HS-27A (cell line): ENCODE data around the gene GLIS2.

Experiments used
- DNase-seq: peaks from one replicate; pipeline ENCODE4 v3.0.0-alpha.2; 2012; ENCODE audit warnings: low read depth, missing footprints

The GLIS2 gene

DNA sequence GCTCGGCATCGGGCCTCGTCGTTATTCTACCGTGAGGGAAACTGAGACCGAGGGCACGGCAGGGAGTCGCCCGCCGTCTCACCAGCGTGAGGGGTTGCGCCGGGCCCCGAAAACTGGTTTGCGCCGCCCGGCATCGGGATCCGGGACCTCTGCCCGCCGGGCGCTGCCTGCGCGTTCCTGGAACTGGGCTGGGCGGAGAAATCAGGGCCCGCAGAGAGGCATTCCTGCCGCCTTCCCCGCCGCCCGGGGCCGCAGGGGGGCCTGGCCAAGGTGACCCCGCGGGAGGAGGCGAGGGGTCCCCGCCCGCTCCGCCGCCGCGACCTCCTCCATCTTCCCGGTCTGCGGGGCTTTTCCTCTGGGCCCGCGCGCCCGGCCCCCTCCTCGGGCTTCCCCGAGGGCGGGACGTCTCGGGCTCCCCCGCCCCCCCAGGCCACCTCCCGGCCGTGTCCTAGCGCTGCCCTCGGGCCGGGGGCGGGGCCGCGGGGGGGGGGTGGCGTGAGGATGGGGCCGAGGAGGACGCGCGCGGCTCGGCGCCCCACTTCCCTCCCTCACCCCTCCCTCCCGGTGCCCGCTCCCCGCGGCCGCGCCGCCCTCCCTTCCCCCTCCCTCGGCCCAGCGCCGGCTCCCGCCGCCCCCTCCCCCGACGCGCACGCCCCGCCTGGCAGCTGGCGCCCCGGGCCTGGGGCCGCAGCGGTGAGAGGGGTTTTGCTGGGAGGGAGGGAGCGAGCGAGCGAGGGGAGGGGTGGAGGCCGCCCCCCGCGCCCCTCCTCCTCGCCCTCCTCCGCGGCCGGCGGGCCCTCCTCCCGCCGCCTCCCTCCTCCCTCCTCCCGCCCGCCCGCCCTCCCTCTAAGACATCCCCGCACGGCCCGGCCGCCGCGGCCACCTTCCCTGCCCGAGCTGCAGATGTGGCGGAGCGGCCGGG, at the start of gene GLIS2:
TSS of gene GLIS2 (plus strand) at position 882 of the 922 bp plus-strand sequence. CDS start 16,214 bp downstream, outside the sequence.
- no peak for DNase-seq

DNA sequence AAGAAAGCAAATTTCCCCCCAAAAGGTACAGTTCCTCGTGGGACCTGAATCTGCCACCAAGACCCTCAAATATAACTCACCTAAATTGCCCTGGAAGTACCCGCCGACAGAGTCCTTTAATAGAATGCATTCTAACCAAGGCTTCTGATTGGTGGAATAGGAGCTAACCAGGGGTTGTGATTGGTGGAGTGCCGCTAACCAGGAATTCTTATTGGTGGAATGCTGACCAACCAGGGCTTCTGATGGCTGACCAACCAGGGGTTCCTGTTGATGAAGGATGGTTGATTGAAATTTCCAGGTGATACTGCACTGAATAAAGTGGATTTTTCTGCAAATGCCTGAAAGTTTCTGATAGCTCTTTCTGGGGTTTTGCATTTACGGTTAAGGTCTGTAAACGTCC, 49.5 kb upstream of the GLIS2 start:
- no peak for DNase-seq

- no peak for DNase-seq
Measured at GRCh38 chr16:4270091-4270490, 45.8 kb upstream of the GLIS2 start.

- DNase-seq, result no peak
Measured at GRCh38 chr16:4270595-4270994, 45.3 kb upstream of the GLIS2 start.

- peak; percentile 69 for DNase-seq
Measured at GRCh38 chr16:4271176-4272113, 44.4 kb upstream of the GLIS2 start.

GRCh38 chr16:4272114-4272956, 43.5 kb upstream of the GLIS2 start:
- DNase-seq, result peak; percentile 26

GRCh38 chr16:4273858-4274311, 42.0 kb upstream of the GLIS2 start:
- peak; percentile 47 for DNase-seq

DNA sequence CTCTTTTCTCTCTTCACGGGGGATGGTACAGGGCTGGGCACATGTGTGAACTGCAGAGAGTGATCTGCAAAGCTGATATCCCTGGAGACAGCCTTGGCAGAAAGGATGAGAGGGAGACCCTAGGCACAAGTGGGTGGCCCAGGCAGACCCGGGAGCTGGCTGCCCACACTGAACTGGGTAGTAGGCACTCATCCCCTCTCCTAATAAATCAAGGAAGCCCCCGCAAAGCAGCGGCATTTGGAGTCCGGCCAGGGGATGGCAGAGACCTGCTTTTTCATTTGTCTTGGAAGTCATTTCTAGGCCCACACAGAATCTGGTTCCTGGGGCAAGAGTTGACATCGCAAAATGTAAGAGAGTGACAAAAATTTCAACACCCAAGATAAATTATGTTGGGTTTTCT, 40.0 kb upstream of the GLIS2 start:
- no peak for DNase-seq

GRCh38 chr16:4277987-4278513, 37.8 kb upstream of the GLIS2 start:
- DNase-seq, result no peak

GRCh38 chr16:4280625-4281024, 35.2 kb upstream of the GLIS2 start:
- DNase-seq, result no peak

- DNase-seq, result no peak
Measured at GRCh38 chr16:4283441-4283840, 32.4 kb upstream of the GLIS2 start.

DNA sequence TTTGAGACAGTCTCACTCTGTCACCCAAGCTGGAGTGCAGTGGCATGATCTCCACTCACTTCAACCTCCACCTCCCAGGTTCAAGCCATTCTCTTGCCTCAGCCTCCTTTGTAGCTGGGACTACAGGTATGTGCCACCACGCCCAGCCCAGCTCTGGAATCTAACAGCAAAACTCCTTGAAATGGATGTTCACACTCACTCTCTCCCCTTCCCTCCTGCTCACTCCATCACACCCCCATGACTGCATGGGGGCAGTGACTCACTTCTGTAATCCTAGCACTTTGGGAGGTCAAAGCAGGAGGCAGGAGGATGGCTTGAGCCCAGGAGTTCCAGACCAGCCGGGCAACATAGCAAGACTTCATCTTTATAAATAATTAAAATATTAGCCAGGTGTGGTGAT, 31.9 kb upstream of the GLIS2 start:
- DNase-seq, result peak; percentile 15

GRCh38 chr16:4285167-4285566, 30.7 kb upstream of the GLIS2 start:
- DNase-seq, result no peak

GRCh38 chr16:4288148-4288921, 27.5 kb upstream of the GLIS2 start:
- no peak for DNase-seq

GRCh38 chr16:4290236-4290830, 25.5 kb upstream of the GLIS2 start:
- DNase-seq, result peak; percentile 27

DNA sequence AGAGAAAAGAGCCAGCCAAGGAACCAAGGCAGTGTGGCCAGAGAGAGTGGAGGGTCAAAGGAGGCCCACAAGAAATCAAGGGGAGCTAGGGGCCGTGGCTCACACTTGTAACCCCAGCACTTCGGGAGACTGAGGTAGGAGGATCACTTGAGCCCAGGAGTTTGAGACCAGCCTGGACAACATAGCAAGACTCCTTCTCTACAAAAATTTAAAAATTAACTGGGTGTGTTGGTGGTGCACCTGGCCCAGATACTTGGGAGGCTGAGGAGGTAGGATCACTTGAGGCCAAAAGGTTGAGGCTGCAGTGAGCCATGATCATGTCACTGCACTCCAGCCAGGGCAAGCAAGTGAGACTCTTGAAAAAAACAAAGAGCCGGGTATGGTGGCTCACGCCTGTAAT, 24.2 kb upstream of the GLIS2 start:
- no peak for DNase-seq

DNA sequence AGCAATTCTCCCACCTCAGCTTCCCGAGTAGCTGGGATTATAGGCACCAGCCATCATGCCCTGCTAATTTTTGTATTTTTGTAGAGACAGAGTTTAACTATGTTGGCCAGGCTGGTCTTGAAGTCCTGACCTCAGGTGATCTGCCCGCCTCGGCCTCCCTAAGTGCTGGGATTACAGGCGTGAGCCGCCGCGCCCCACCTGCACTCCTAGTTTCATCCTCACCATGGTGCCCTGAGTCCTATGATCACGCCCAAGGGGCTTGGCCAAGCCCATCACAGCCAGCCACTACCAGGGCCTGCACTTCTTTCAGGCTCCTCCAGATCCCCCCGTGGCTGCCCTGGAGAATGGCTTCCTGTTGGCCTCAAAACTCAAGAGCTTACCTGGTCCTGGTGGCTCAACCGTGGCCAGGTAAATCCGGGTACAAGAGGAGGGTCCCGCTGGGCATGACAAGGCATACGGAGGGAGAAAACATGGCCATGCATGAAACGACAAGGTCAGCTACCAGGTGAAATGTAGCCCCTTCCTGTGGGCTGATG, 22.6 kb upstream of the GLIS2 start:
- no peak for DNase-seq

- DNase-seq, result no peak
Measured at GRCh38 chr16:4293822-4294457, 21.9 kb upstream of the GLIS2 start.

GRCh38 chr16:4295581-4295980, 20.3 kb upstream of the GLIS2 start:
- DNase-seq, result no peak
